ENCODE measurements around the gene DHRS3.

DNA sequence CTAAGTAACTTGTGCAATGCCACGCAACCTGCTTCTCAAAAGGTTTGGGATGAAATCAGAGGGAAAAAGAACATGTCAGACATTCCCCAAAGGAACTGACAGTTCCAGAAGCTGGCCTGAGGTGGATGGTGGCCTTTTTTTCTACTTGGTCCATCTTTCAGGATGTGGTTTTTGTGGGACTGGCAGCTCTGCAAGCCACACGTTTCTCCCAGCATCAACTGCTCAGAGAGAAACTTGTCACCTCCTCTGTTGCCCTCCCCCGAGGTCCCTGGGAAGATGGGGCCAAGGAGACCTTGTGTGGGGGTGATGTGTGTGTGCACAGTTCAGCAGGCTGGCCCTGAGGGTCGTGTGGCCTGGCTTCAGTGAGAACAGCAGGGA lies 2.5 kb upstream of the DHRS3 start:
- TF ChIP-seq, protein P1, sequence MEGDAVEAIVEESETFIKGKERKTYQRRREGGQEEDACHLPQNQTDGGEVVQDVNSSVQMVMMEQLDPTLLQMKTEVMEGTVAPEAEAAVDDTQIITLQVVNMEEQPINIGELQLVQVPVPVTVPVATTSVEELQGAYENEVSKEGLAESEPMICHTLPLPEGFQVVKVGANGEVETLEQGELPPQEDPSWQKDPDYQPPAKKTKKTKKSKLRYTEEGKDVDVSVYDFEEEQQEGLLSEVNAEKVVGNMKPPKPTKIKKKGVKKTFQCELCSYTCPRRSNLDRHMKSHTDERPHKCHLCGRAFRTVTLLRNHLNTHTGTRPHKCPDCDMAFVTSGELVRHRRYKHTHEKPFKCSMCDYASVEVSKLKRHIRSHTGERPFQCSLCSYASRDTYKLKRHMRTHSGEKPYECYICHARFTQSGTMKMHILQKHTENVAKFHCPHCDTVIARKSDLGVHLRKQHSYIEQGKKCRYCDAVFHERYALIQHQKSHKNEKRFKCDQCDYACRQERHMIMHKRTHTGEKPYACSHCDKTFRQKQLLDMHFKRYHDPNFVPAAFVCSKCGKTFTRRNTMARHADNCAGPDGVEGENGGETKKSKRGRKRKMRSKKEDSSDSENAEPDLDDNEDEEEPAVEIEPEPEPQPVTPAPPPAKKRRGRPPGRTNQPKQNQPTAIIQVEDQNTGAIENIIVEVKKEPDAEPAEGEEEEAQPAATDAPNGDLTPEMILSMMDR (IDR thresholded peaks at IDR 0.05): no peak
- TF ChIP-seq POLR2A (IDR thresholded peaks at IDR 0.05): no peak

Data from body of pancreas (tissue), 4 donors.